ENCODE results near the gene TFEC.

- TF ChIP-seq POLR2A (IDR thresholded peaks at IDR 0.05; ENCODE audit: low read depth, low read length) (no peak), POLR2AphosphoS5 (IDR thresholded peaks at IDR 0.05; ENCODE audit: low read depth, low read length) (no peak)
Observed at GRCh38 chr7:115987486-115987885, 43.1 kb downstream of the TFEC start.

All from GM12892 (cell line).